Vagina (tissue), 2 donors: ENCODE measurements around the gene CCR9. TPM values are rescaled to one million over a fixed set of nuclear protein-coding genes. Genes with fewer than 3 reads are reported as not detected.

ENCODE experiments used
- DNase-seq, 2 donors: peaks; one replicate each; pipeline ENCODE4 v3.0.0-alpha.2; 2017; ENCODE audit errors: extremely low spot score in 2 of 2
- H3K27ac ChIP-seq: fragments of 200-600 bp; sonication (generic); one replicate; pipeline ENCODE4 v1.5.1; 2019
- H3K27me3 ChIP-seq: fragments of 200-600 bp; sonication (generic); one replicate; pipeline ENCODE4 v1.5.1; 2019
- H3K36me3 ChIP-seq, 2 donors: fragments of 200-600 bp; sonication (generic); one replicate each; pipeline ENCODE4 v1.5.1; 2017 to 2019
- H3K4me1 ChIP-seq: fragments of 200-600 bp; sonication (generic); one replicate; pipeline ENCODE4 v1.5.1; 2019
- H3K4me3 ChIP-seq, 2 donors: fragments of 200-600 bp; sonication (generic); 1 replicate in 1 of 2; 2 replicates in 1 of 2; pipeline ENCODE4 v1.5.1; 2016 to 2019
- H3K9me3 ChIP-seq: fragments of 200-600 bp; sonication (generic); one replicate; pipeline ENCODE4 v1.5.1; 2019
- CTCF ChIP-seq, 3 experiments: fragments of 450-650 bp in 2 of 3; fragments of 200-600 bp in 1 of 3; sonication (generic) in 1 of 3; IDR thresholded peaks; one replicate each; pipeline ENCODE4 v1.5.1; 2017 to 2019; ENCODE audit warnings: antibody characterized with exemption in 3 of 3, mild to moderate bottlenecking in 2 of 3, moderate library complexity in 2 of 3
- POLR2A ChIP-seq, 2 donors: fragments of 450-650 bp; IDR thresholded peaks; one replicate each; pipeline ENCODE4 v1.6.1; 2017; ENCODE audit warnings: antibody characterized with exemption in 2 of 2, mild to moderate bottlenecking in 2 of 2, moderate library complexity in 2 of 2
- POLR2AphosphoS5 ChIP-seq, 2 donors: sonication (generic); formaldehyde crosslinking; IDR thresholded peaks; one replicate each; pipeline ENCODE4 v1.9.0; 2017; ENCODE audit warnings: antibody characterized with exemption in 2 of 2, mild to moderate bottlenecking in 2 of 2, low read depth in 1 of 2; ENCODE audit not compliant: insufficient read depth in 1 of 2
- intact Hi-C: fragments of 100-400 bp; cut with DNase I; formaldehyde crosslinking; loops from one replicate; pipeline ENCODE4 v1.15.1; 2023
- total RNA-seq: library from RNA; depleted of rRNA; stranded (reverse); fragments of >200 nt; gene quantifications from one replicate; pipeline ENCODE4 v1.2.3, GENCODE V29; 2016

CCR9 gene
- total RNA-seq, 1 donor from 2014 or later = not detected

GRCh38 chr3:45946307-45946706 is 60.0 kb downstream of the CCR9 start:
- Histone ChIP-seq H3K4me1 (peaks cover 31% of the 10 kb centered on the region), H3K36me3 (peaks cover 0 to 27% of the 10 kb centered on the region in 2 donors)

GRCh38 chr3:45946875-45947274 is 60.5 kb downstream of the CCR9 start:
- H3K4me1 ChIP-seq = peaks cover 36% of the 10 kb centered on the region
- H3K27ac ChIP-seq = peak overlapping the region; percentile 79
- no peaks in the 10 kb centered on the region for H3K27me3 ChIP-seq
- no peak for DNase-seq
- intact Hi-C loops = no loop called here
- peaks cover 0 to 33% of the 10 kb centered on the region in 2 donors for H3K36me3 ChIP-seq
- TF ChIP-seq POLR2A (IDR thresholded peaks at IDR 0.05) = no peak
- no peaks in the 10 kb centered on the region for H3K9me3 ChIP-seq
- H3K4me3 ChIP-seq = no peak overlapping the region

More at GRCh38 chr3:45946307-45946706, 60.0 kb downstream of the CCR9 start:
- no peaks in the 10 kb centered on the region for H3K9me3 ChIP-seq
- TF ChIP-seq CTCF (IDR thresholded peaks at IDR 0.05) (no peak), POLR2AphosphoS5 (IDR thresholded peaks at IDR 0.05; ENCODE audit: insufficient read depth in 1 of 2, low read depth in 1 of 2) (no peak), POLR2A (IDR thresholded peaks at IDR 0.05) (no peak)
- H3K27ac ChIP-seq = peak overlapping the region; percentile 79
- intact Hi-C loops = no loop called here
- H3K4me3 ChIP-seq = no peak overlapping the region
- no peak for DNase-seq
- no peaks in the 10 kb centered on the region for H3K27me3 ChIP-seq

- Histone ChIP-seq H3K27me3 (no peaks in the 10 kb centered on the region), H3K9me3 (no peaks in the 10 kb centered on the region), H3K36me3 (peaks cover 0 to 38% of the 10 kb centered on the region in 2 donors), H3K4me1 (peaks cover 41% of the 10 kb centered on the region), H3K27ac (peak overlapping the region; percentile 79), H3K4me3 (no peak overlapping the region)
- TF ChIP-seq POLR2A (IDR thresholded peaks at IDR 0.05) = no peak
- TF ChIP-seq CTCF (IDR thresholded peaks at IDR 0.05) = no peak
- no peak for TF ChIP-seq POLR2AphosphoS5 (IDR thresholded peaks at IDR 0.05; ENCODE audit: insufficient read depth in 1 of 2, low read depth in 1 of 2)
- DNase-seq = no peak
- intact Hi-C loops = no loop called here
These were observed 61.0 kb downstream of the CCR9 start for GRCh38 chr3:45947361-45947760.

GRCh38 chr3:45948311-45948781 is 62.0 kb downstream of the CCR9 start:
- Histone ChIP-seq H3K27me3 (no peaks in the 10 kb centered on the region), H3K4me3 (no peak overlapping the region), H3K9me3 (no peaks in the 10 kb centered on the region), H3K4me1 (peaks cover 45% of the 10 kb centered on the region), H3K27ac (peak overlapping the region; percentile 79), H3K36me3 (peaks cover 0 to 47% of the 10 kb centered on the region in 2 donors)
- intact Hi-C loops = no loop called here
- TF ChIP-seq CTCF (IDR thresholded peaks at IDR 0.05) (no peak), POLR2AphosphoS5 (IDR thresholded peaks at IDR 0.05; ENCODE audit: insufficient read depth in 1 of 2, low read depth in 1 of 2) (no peak), POLR2A (IDR thresholded peaks at IDR 0.05) (no peak)
- no peak for DNase-seq

GRCh38 chr3:45948881-45949280 is 62.5 kb downstream of the CCR9 start:
- Histone ChIP-seq H3K27me3 (no peaks in the 10 kb centered on the region), H3K36me3 (peaks cover 0 to 52% of the 10 kb centered on the region in 2 donors), H3K9me3 (no peaks in the 10 kb centered on the region), H3K4me3 (no peak overlapping the region), H3K4me1 (peaks cover 45% of the 10 kb centered on the region), H3K27ac (peak overlapping the region; percentile 79)
- TF ChIP-seq POLR2AphosphoS5 (IDR thresholded peaks at IDR 0.05; ENCODE audit: insufficient read depth in 1 of 2, low read depth in 1 of 2) = no peak
- TF ChIP-seq POLR2A (IDR thresholded peaks at IDR 0.05) = no peak
- TF ChIP-seq CTCF (IDR thresholded peaks at IDR 0.05) = no peak
- intact Hi-C loops = no loop called here
- no peak for DNase-seq
